ENCODE data around the gene SIPA1.

GRCh38 chr11:65604258-65604657 is 33.6 kb upstream of the SIPA1 start:
- TF ChIP-seq CTCF (IDR thresholded peaks at IDR 0.05) (no peak), ZFX (IDR thresholded peaks at IDR 0.05; ENCODE audit: borderline replicate concordance) (no peak)

All from 22Rv1 (cell line).